GM21528 (cell line): Measurements from ENCODE around the gene CD300E.

Experiments used
- ATAC-seq: cut with Tn5 transposase; IDR thresholded peaks from one replicate; pipeline ENCODE4 v1.9.1; 2021; ENCODE audit warnings: mild to moderate bottlenecking, moderate library complexity; ENCODE audit not compliant: unreplicated experiment, low FRiP score

The CD300E gene, protein sequence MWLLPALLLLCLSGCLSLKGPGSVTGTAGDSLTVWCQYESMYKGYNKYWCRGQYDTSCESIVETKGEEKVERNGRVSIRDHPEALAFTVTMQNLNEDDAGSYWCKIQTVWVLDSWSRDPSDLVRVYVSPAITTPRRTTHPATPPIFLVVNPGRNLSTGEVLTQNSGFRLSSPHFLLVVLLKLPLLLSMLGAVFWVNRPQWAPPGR

GRCh38 chr17:74623693-74624093, at the start of gene CD300E:
Gene CD300E, minus strand, starts transcription at chr17:74623738. Its CDS starts 117 bp downstream, at chr17:74623621.
- no peak for ATAC-seq

DNA sequence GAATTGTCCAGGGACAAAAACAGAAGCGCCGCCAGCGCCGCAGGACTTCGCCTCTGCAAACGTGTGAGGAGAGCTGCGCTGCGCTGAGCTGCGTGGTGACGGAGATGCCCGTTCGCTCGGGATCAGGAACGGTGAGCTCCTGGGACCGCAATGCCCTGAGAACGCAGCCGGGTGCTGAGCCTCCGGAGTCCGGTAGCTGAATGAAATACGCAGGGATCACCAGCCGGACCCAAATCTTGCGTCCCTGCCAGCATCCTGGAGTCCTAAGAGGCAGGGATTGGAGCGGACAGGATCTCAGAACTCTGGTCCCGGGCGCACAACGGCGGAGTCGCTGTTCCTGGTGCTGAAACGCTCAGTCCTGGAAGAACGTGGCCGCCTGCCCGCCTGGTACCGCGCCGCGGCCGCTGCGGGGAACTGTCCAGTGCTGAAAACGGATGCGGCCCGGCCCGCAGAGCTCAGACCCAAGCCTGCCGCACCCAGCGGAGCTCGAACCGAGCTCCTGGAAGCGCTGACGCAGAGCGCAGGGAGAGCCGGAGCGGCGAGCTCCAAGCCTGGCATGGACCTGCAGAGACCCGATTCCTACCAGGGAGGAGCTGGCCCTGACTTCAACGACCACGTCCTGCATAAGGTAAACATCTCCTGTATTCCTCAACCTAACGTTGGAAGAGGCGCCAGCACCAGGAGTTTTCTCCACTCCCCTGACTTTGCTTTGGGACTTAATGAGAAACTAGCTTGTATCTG, 47.7 kb upstream of the CD300E start:
- no peak for ATAC-seq

DNA sequence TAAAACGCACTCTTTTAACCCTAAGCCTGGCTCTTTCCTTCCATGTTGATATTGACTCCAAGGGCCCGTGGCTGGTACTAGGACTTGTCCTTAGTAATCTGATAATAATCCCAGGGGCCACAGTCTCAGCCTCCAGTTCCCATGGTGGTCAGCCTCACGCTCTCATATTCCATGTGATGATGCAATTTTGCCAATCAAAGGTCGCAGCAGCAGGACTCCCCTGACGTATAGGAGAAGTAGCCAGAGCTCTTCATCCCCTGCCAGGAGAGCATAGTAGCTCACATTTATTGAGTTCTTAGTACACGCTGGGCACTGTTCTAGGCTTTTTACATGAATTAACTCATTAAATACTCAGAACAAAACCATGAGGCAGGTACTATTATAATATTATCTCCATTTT, 46.8 kb upstream of the CD300E start:
- no peak for ATAC-seq

DNA sequence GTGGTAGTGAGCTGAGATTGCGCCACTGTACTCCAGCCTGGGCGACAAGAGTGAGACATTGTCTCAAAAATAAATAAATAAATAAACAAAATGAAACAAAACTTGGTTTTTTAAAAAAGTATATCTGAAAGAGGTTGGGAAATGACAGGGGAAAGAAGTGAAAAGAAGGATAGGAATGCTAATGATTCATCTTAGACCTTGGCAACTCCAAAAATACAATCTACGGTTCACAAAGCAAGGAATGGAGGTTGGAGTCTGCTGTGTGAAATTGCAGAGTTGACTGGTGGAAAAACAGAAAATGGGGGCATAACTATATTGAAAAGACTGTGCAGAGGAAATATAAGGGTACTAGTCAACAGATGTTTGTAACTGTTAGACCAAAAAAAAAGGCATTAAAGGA, 40.0 kb upstream of the CD300E start:
- ATAC-seq: no peak

GRCh38 chr17:74659889-74660288, 36.4 kb upstream of the CD300E start:
- no peak for ATAC-seq

- ATAC-seq: no peak
Measured at GRCh38 chr17:74658620-74659019, 35.1 kb upstream of the CD300E start.

GRCh38 chr17:74654742-74655141, 31.2 kb upstream of the CD300E start:
- ATAC-seq: no peak

GRCh38 chr17:74652020-74652419, 28.5 kb upstream of the CD300E start:
- no peak for ATAC-seq

- ATAC-seq: no peak
Measured at GRCh38 chr17:74649909-74650308, 26.4 kb upstream of the CD300E start.

DNA sequence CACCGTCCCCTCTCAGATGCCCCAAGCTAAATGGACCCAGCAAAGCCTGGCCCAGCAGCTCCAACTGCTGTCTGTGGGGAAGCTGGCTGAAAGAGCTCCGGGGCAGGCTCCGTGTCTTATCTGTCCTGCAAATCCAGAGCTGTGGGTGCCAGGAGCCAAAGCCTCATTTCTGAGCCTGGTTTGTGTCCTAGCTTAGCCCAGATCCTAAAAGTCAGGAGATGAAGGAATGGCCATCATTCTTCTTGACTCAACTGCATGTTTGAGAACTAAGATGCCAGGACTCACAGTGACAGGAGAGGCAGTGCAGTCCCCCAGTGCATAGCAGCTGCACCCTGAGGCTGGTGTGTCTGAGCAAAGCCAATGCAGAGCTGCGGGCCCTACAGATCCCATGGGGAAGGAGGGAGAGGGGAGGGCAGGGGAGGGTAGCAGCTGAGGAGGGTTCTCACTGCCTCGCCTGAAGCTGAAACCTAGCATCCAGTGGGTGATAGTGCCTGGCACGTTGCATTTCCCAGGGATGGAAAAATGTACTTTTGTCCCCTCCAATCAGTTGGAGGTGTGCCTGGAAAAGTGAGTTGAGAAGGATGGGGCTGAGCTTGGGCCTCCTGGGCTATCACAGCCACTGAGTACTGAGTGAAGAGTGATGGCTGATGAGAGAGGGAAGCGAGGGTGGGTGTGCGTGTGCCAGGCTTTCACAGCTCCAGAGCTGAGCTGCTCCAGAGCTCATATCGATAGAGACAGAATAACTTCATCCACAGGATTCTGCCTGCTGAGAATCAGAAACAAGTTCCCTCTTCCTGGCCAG, 24.5 kb upstream of the CD300E start:
- ATAC-seq: no peak

GRCh38 chr17:74646231-74646630, 22.7 kb upstream of the CD300E start:
- ATAC-seq: no peak

GRCh38 chr17:74645010-74645409, 21.5 kb upstream of the CD300E start:
- ATAC-seq: no peak

DNA sequence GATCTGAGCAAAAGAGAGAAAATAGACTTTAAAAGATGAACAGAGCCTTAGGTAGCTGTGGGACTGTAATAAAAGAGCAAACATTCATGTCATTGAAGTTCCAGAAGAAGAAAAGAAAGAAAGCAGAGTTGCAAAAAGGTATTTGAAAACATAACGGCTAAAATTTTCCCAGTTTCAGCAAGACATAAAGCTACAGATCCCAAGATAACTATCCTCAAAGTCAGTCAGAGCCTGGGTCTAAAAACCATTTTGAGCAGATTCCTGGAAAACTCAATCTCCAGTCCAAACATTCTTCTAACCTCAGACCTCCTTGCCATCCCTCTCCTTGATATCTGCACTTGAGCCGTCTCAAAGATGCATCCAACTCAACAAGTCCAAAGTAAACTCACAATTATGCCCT, 20.9 kb upstream of the CD300E start:
- ATAC-seq: no peak

DNA sequence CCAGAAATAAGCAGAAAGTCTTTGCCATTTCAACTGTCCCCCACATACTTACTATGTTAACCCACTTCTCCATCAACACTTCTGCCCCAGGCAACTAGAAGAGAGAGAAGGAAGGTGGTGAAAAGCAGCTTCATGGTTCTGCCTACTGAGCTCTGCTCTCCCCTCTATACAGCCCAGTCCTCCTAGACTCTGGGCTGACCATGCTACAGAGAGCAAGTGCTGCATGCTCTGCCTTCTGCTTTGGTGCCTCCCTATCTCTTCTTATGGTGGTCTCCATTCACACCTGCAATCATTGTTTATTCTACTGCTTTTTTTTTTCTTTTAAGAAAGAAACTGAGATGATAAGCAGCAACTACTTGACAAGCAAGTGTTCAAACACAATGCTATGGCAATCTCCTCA, 20.3 kb upstream of the CD300E start:
- ATAC-seq: no peak

DNA sequence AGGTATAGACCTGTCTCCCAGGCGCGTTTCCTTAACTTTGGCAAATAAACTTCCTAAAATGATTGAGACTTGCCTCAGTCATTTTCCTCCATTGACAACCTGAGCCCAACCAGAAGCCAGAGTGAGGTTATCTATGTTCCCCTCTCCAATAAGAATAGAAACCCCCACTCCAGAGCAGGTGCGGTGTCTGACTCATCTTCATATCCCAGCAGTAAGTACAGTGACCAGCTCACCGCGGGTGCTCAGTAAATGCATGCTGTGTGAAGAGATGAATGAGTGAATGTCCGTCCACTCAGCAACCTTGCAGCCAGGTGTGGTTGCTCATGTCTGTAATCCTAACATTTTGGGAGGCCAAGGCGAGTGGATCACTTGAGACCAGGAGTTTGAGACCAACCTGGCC, 19.5 kb upstream of the CD300E start:
- ATAC-seq: no peak

- ATAC-seq: no peak
Measured at GRCh38 chr17:74642556-74642955, 19.0 kb upstream of the CD300E start.

DNA sequence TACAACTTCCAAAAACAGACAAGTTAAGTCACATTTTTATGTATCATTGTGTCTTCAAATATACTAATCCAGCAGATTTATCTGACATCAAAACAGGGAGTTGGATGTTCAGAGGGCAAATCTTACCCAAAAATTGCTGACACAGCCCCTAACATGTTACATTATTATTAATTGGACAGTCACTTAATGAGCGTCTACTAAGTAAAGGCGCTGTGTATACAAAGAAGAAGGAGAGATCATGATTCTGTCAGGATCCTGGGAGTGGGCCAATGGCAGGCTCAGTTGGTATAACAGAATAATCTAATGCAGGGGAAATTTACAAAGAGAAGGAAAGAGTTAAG, 18.4 kb upstream of the CD300E start:
- no peak for ATAC-seq

- no peak for ATAC-seq
Measured at GRCh38 chr17:74641224-74641957, 17.9 kb upstream of the CD300E start.

- ATAC-seq: no peak
Measured at GRCh38 chr17:74639704-74640151, 16.2 kb upstream of the CD300E start.

- no peak for ATAC-seq
Measured at GRCh38 chr17:74637926-74638325, 14.4 kb upstream of the CD300E start.

DNA sequence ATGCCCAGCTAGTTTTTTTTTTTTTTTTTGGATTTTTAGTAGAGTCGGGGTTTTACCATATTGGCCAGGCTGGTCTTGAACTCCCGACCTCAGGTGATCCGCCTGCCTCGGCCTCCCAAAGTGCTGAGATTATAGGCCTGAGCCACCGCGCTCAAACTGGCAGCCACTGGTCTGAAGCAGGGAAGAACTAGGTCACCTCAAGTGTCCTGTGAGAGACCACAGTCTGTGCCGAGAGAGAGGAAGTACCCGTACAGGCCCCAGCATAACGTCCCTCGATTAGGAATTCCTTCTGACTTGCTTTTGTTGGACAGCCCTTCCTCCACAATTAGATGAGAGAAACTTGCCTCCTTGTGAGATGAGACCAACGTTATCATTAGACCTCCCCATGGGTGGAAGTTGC, 13.7 kb upstream of the CD300E start:
- ATAC-seq: no peak
